ENCODE data around the gene TRIM54.
"Not testable (repeated sequence)": the region's sequence is repeated elsewhere in the genome, so short reads cannot be mapped to it uniquely, and the experiment has no call there.

TRIM54 gene

GRCh38 chr2:27256855-27257454 is 25.3 kb upstream of the TRIM54 start:
- no peak for DNase-seq (ENCODE audit: extremely low read depth in 1 of 2, low read depth in 1 of 2)

- no peak for DNase-seq (ENCODE audit: extremely low read depth in 1 of 2, low read depth in 1 of 2)
Observed at GRCh38 chr2:27258051-27258450, 24.2 kb upstream of the TRIM54 start.

DNA sequence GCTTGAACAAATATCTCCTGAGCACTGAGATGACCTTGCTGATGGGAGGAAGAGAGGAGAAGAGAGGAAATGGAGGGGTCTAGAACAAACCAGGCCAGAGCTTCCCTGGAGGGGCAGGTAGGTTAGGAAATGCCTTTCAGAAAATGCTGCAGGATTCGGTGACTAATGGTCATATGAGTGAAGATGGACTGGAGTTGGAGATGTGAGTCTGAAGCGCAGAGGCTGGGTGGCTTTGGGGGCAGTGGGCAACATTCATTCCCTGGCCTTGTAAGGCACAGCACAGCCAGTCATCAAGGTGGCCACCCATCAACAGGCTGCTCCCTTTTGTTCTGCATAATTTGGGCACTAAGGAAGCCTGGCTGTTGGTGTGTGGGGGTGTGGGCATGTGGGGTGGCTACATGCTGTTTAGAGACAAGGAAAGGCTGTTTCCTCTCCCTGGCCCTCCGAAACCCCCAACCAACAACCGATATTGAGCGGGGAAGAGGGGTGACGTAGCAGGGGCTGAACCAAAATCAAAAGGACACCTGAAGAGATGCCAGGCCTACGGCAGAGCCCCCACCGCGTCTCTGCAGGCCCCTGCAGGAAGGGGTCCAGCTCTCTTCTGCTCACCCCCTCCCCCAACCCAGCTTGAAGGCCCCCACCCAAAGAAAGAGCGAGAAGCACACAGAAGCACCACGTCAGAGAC is 20.8 kb upstream of the TRIM54 start:
- no peak for DNase-seq (ENCODE audit: extremely low read depth in 1 of 2, low read depth in 1 of 2)

- DNase-seq (ENCODE audit: extremely low read depth in 1 of 2, low read depth in 1 of 2), result no peak
Observed at GRCh38 chr2:27261926-27262298, 20.3 kb upstream of the TRIM54 start.

- peak; percentile 45 to 55 for DNase-seq (ENCODE audit: extremely low read depth in 1 of 2, low read depth in 1 of 2)
Observed at GRCh38 chr2:27262379-27263286, 19.6 kb upstream of the TRIM54 start, which contains the start of gene SLC30A3. SLC30A3 (minus strand) TSS chr2:27263047; CDS start chr2:27262906, 141 bp downstream.

GRCh38 chr2:27263287-27264252 is 18.7 kb upstream of the TRIM54 start:
- no peak for DNase-seq (ENCODE audit: extremely low read depth in 1 of 2, low read depth in 1 of 2)

DNA sequence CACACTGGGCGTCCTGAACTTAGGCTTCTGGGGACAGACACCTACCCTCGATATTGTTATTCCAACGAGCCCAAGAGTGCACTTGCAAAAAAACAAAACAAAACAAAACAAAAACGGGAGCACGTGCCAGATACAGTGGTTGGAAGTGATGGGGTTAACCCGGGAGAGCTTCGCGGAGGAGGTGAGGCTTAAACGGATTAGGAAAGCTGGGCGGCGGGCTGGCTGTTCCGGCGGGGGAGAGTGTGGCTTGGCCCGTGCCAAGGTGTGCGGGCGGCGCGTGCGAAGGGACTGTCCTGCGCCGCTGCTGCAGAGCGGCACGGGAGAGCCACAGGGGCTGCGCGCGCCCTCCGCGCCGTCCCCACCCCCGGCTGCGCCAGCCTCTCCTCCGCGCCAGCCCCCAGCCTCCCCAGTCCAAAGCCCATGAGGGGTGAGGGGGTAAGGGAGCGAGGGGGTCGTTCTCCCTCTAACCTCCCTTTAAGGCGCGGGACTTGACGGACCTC is 17.9 kb upstream of the TRIM54 start:
- no peak for DNase-seq (ENCODE audit: extremely low read depth in 1 of 2, low read depth in 1 of 2)

DNA sequence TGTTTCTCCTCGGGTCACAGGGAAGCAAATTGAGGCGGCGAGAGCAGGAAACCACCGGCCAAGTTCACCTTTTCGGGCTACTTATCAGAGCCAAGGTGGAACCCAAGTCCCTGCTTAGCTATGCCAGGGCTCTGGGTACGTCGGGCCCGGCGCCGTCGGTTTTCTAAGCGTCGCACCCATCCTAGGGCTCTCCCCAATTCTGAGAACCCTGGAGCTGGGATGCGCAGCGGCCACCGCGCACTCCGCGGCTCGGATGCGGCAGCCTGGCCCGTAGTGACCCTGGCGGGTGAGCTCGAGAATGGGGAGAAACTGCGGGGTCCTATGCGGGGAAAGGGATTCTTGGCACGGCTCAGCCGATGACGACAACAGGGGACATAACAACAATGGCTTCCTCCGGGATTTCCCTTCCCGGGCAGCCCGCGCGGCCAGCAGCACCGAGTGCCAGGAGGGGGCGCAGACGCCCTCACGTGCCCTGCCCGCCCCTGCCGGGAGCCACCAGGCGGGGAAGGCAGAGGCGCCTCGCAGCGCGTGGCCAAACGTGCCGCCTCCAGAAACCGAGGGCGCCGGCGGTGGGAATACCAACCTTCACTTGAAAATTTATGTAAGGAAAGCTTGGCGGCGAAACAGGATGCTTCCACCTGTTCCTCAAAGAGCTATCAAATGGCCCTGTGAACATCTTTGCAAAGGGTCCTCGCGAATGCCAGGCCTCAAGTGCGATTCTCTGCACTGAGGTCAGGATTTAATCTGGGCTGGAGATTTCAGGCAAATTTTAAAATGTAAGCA is 17.3 kb upstream of the TRIM54 start:
- DNase-seq (ENCODE audit: extremely low read depth in 1 of 2, low read depth in 1 of 2), result peak; percentile 23 to 39

- no peak for DNase-seq (ENCODE audit: extremely low read depth in 1 of 2, low read depth in 1 of 2)
Observed at GRCh38 chr2:27265536-27265870, 16.7 kb upstream of the TRIM54 start.

GRCh38 chr2:27268296-27268695 is 13.9 kb upstream of the TRIM54 start:
- not testable (repeated sequence) for DNase-seq (ENCODE audit: extremely low read depth in 1 of 2, low read depth in 1 of 2)

DNA sequence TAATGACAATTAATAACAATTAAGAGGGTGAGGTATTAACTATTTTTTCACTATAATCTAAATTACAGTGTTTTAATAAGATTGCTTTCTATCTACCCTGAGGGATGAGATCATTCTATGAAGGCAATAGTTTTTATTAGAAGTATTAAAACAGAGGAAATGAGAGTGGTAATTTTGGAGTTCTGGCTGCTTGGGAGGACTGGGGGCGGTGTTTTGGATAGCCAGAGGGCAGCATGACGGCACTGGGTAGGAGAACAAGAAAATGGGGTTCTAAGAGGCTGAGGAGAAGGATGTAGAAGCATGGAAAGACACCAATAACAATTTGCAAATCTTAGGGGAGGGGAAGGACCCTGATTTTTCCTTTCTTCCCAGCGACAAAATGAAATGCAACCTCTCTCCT is 12.1 kb upstream of the TRIM54 start:
- no peak for DNase-seq (ENCODE audit: extremely low read depth in 1 of 2, low read depth in 1 of 2)

DNA sequence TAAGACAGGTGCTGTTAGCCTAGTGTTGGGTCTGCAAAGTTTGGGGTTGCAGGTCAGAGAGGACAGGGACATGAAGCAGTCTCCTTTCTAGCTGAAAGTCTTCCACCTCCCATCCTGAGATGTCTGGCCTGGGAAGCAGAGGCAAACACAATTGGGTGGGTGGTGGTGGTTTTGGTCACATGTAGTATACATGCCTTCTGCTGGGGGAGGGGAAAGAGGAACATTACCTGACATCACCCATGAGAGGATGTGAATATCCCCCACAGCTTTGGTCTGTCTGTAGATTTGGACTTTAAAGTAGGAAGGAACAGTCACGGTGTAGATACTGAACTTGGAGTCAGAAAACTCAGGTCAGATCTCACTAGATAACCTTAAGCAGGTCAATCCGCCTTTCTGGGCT is 11.6 kb upstream of the TRIM54 start:
- no peak for DNase-seq (ENCODE audit: extremely low read depth in 1 of 2, low read depth in 1 of 2)

- no peak for DNase-seq (ENCODE audit: extremely low read depth in 1 of 2, low read depth in 1 of 2)
Observed at GRCh38 chr2:27271631-27272340, 10.4 kb upstream of the TRIM54 start.

- not testable (repeated sequence) for DNase-seq (ENCODE audit: extremely low read depth in 1 of 2, low read depth in 1 of 2)
Observed at GRCh38 chr2:27272537-27273522, 9.4 kb upstream of the TRIM54 start.

DNA sequence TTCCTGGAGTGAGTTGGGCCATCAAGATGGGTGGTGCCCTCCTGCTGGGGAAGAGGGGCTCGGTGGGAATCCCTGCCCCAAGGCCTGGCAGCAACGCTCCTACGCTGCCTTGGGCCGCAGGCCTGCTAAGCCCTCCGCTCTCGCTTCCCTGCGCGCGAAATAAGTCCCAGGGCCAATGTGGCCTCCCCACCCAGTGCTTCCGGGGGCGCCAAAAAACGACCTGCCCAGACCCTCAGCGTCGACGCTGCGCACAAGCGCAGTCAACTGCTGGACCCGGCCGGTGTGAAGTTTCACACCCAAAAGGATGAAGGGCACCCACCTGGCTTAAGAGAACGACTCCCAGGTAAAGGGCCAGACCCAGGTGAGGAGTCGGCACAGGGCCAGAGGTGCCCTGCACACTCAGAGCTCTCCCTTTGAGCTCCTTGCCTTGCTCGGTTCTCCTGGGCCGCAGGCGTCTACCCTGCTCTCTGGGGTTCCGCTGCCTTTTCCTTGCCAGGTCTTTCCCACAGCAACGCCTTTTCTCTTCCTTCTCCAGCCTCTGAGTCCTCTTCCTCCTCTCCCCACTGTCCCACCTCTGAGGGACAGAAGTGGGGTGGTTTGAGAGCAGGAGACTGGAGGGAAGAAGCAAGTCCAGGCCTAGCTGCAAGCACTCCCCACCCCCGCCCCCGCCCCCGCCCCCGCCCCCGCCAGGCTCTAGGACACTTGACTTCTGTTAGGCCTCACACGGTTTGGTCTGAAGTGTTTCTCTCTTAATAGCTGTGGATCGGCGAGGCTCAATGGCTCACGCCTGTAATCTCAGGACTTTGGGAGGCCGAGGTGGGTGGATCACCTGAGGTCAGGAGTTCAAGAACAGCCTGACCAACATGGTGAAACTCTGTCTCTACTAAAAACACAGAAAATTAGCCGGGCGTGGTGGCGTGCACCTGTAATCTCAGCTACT is 6.7 kb upstream of the TRIM54 start, which contains the start of gene DNAJC5G:
Gene DNAJC5G (plus strand): TSS at position 223 of the 940 bp plus-strand sequence. CDS start 1,296 bp downstream, outside the sequence.
- no peak for DNase-seq (ENCODE audit: extremely low read depth in 1 of 2, low read depth in 1 of 2)

GRCh38 chr2:27278010-27278409 is 4.2 kb upstream of the TRIM54 start:
- no peak for DNase-seq (ENCODE audit: extremely low read depth in 1 of 2, low read depth in 1 of 2)

- no peak for DNase-seq (ENCODE audit: extremely low read depth in 1 of 2, low read depth in 1 of 2)
Observed at GRCh38 chr2:27280826-27281225, 1.4 kb upstream of the TRIM54 start.
